ENCODE results near the gene MAPK10. TPM values are rescaled to one million over a fixed set of nuclear protein-coding genes. Genes with fewer than 3 reads are reported as not detected.

Gene MAPK10
- total and polyA plus RNA-seq, 2 experiments from 2014 or later: 3.6 to 8.1 TPM

DNA sequence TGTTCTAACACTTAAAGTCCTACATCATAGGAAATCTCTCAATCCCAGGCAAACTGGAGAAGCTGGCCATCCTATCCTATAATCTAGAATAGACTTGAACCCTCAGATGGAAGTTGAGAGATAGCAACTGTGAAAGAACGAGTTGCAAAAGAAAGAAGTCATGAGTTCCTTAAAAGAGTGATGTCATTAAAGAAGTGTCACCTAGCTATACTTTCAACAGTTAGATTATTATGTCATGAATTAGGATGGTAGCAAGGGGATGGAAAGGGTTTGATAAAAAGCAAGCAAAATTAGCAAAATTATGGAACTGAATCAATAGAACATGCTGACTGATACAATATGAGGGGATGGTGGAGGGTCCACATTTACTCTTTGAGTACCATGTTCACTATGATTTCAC lies 7.1 kb upstream of the MAPK10 start:
- H3K4me3 Mint-ChIP-seq: no peak overlapping the region
- no peaks in the 10 kb centered on the region for H3K79me2 ChIP-seq (replicated peaks; ENCODE audit: insufficient read depth)
- no peaks in the 10 kb centered on the region for H3K27me3 ChIP-seq (ENCODE audit: insufficient read depth)
- TF ChIP-seq JUNB (IDR thresholded peaks at IDR 0.05; ENCODE audit: unreplicated experiment) (no peak), STAT1 (IDR thresholded peaks at IDR 0.05; ENCODE audit: unreplicated experiment) (no peak)
- TF ChIP-seq, protein P1, sequence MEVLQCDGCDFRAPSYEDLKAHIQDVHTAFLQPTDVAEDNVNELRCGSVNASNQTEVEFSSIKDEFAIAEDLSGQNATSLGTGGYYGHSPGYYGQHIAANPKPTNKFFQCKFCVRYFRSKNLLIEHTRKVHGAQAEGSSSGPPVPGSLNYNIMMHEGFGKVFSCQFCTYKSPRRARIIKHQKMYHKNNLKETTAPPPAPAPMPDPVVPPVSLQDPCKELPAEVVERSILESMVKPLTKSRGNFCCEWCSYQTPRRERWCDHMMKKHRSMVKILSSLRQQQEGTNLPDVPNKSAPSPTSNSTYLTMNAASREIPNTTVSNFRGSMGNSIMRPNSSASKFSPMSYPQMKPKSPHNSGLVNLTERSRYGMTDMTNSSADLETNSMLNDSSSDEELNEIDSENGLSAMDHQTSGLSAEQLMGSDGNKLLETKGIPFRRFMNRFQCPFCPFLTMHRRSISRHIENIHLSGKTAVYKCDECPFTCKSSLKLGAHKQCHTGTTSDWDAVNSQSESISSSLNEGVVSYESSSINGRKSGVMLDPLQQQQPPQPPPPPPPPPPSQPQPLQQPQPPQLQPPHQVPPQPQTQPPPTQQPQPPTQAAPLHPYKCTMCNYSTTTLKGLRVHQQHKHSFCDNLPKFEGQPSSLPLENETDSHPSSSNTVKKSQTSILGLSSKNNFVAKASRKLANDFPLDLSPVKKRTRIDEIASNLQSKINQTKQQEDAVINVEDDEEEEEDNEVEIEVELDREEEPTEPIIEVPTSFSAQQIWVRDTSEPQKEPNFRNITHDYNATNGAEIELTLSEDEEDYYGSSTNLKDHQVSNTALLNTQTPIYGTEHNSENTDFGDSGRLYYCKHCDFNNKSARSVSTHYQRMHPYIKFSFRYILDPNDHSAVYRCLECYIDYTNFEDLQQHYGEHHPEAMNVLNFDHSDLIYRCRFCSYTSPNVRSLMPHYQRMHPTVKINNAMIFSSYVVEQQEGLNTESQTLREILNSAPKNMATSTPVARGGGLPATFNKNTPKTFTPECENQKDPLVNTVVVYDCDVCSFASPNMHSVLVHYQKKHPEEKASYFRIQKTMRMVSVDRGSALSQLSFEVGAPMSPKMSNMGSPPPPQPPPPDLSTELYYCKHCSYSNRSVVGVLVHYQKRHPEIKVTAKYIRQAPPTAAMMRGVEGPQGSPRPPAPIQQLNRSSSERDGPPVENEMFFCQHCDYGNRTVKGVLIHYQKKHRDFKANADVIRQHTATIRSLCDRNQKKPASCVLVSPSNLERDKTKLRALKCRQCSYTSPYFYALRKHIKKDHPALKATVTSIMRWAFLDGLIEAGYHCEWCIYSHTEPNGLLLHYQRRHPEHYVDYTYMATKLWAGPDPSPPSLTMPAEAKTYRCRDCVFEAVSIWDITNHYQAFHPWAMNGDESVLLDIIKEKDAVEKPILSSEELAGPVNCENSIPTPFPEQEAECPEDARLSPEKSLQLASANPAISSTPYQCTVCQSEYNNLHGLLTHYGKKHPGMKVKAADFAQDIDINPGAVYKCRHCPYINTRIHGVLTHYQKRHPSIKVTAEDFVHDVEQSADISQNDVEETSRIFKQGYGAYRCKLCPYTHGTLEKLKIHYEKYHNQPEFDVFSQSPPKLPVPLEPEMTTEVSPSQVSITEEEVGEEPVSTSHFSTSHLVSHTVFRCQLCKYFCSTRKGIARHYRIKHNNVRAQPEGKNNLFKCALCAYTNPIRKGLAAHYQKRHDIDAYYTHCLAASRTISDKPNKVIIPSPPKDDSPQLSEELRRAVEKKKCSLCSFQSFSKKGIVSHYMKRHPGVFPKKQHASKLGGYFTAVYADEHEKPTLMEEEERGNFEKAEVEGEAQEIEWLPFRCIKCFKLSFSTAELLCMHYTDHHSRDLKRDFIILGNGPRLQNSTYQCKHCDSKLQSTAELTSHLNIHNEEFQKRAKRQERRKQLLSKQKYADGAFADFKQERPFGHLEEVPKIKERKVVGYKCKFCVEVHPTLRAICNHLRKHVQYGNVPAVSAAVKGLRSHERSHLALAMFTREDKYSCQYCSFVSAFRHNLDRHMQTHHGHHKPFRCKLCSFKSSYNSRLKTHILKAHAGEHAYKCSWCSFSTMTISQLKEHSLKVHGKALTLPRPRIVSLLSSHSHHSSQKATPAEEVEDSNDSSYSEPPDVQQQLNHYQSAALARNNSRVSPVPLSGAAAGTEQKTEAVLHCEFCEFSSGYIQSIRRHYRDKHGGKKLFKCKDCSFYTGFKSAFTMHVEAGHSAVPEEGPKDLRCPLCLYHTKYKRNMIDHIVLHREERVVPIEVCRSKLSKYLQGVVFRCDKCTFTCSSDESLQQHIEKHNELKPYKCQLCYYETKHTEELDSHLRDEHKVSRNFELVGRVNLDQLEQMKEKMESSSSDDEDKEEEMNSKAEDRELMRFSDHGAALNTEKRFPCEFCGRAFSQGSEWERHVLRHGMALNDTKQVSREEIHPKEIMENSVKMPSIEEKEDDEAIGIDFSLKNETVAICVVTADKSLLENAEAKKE (CRISPR knock-in tag; IDR thresholded peaks at IDR 0.05): no peak
- no peaks in the 10 kb centered on the region for H3K36me3 ChIP-seq (ENCODE audit: insufficient read depth)
- H3K4me3 ChIP-seq: no peak overlapping the region
- DNase-seq (ENCODE audit: low spot score) (no peak), ATAC-seq (no peak)
- H3F3A ChIP-seq (replicated peaks; ENCODE audit: low read depth): no peaks in the 10 kb centered on the region
- no peaks in the 10 kb centered on the region for H4K20me1 ChIP-seq (replicated peaks; ENCODE audit: insufficient read depth)
- H3K9me2 ChIP-seq (ENCODE audit: insufficient read depth): no peaks in the 10 kb centered on the region
- H3K27ac ChIP-seq (ENCODE audit: low read depth): no peak overlapping the region
- H3K4me1 ChIP-seq (ENCODE audit: insufficient read depth): peaks cover 11% of the 10 kb centered on the region; the same call in 1 of the 2 replicates
- H3K4me1 Mint-ChIP-seq: peaks cover 4% of the 10 kb centered on the region; the same call in 1 of the 3 replicates
- peaks cover 10% of the 10 kb centered on the region for H3K36me3 Mint-ChIP-seq (ENCODE audit: low read depth)
- H2AFZ ChIP-seq: 0 out of 2 replicates have a peak overlapping the region, but pooled peaks have one; percentile 3
- H3K27ac Mint-ChIP-seq: no peak overlapping the region
- H3K27me3 Mint-ChIP-seq (ENCODE audit: insufficient read depth, low read depth, poor library complexity): no peaks in the 10 kb centered on the region
- no peak overlapping the region for H3K4me2 ChIP-seq
- peaks cover 10% of the 10 kb centered on the region for H3K9me3 Mint-ChIP-seq

DNA sequence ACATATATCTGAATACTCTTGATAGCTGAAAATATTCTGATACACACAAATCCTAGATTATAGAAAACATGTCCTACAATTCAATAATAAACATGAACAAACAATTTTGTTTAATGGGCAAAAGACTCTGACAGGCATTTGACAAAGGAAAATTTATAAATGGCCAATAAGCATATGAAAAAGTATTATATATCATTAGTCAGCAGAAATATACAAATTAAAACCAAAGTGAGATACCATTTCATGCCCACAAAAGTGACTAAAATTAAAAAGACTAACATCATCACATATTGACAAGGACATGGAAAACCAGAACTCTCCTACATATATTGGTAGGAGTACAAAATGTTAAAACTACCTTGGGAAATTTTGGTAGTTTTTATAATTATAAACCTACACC lies 2.7 kb upstream of the MAPK10 start:
- no peak overlapping the region for H3K27ac Mint-ChIP-seq
- Histone ChIP-seq H3K4me3 (no peak overlapping the region), H3K36me3 (ENCODE audit: insufficient read depth) (no peaks in the 10 kb centered on the region), H3K27ac (ENCODE audit: low read depth) (no peak overlapping the region), H3K79me2 (replicated peaks; ENCODE audit: insufficient read depth) (no peaks in the 10 kb centered on the region), H3F3A (replicated peaks; ENCODE audit: low read depth) (no peaks in the 10 kb centered on the region), H3K4me2 (no peak overlapping the region), H3K27me3 (ENCODE audit: insufficient read depth) (no peaks in the 10 kb centered on the region), H3K9me2 (ENCODE audit: insufficient read depth) (no peaks in the 10 kb centered on the region), H4K20me1 (replicated peaks; ENCODE audit: insufficient read depth) (no peaks in the 10 kb centered on the region), H3K4me1 (ENCODE audit: insufficient read depth) (peaks cover 29% of the 10 kb centered on the region), H2AFZ (no peak overlapping the region)
- no peak for ATAC-seq
- H3K4me3 Mint-ChIP-seq: no peak overlapping the region
- H3K9me3 Mint-ChIP-seq: 0 out of 3 replicates have a peak, but pooled peaks cover 2% of the 10 kb centered on the region
- H3K36me3 Mint-ChIP-seq (ENCODE audit: low read depth): 0 out of 3 replicates have a peak, but pooled peaks cover 2% of the 10 kb centered on the region
- no peak for DNase-seq (ENCODE audit: low spot score)
- no peaks in the 10 kb centered on the region for H3K27me3 Mint-ChIP-seq (ENCODE audit: insufficient read depth, low read depth, poor library complexity)
- peaks cover 36% of the 10 kb centered on the region for H3K4me1 Mint-ChIP-seq
- TF ChIP-seq, protein P2, sequence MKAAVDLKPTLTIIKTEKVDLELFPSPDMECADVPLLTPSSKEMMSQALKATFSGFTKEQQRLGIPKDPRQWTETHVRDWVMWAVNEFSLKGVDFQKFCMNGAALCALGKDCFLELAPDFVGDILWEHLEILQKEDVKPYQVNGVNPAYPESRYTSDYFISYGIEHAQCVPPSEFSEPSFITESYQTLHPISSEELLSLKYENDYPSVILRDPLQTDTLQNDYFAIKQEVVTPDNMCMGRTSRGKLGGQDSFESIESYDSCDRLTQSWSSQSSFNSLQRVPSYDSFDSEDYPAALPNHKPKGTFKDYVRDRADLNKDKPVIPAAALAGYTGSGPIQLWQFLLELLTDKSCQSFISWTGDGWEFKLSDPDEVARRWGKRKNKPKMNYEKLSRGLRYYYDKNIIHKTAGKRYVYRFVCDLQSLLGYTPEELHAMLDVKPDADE (IDR thresholded peaks at IDR 0.05): no peak
- no peak for TF ChIP-seq POLR2AphosphoS5 (IDR thresholded peaks at IDR 0.05; ENCODE audit: low read depth)
- TF ChIP-seq, protein P3, sequence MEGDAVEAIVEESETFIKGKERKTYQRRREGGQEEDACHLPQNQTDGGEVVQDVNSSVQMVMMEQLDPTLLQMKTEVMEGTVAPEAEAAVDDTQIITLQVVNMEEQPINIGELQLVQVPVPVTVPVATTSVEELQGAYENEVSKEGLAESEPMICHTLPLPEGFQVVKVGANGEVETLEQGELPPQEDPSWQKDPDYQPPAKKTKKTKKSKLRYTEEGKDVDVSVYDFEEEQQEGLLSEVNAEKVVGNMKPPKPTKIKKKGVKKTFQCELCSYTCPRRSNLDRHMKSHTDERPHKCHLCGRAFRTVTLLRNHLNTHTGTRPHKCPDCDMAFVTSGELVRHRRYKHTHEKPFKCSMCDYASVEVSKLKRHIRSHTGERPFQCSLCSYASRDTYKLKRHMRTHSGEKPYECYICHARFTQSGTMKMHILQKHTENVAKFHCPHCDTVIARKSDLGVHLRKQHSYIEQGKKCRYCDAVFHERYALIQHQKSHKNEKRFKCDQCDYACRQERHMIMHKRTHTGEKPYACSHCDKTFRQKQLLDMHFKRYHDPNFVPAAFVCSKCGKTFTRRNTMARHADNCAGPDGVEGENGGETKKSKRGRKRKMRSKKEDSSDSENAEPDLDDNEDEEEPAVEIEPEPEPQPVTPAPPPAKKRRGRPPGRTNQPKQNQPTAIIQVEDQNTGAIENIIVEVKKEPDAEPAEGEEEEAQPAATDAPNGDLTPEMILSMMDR (conservative IDR thresholded peaks at IDR 0.05; ENCODE audit: low read depth in 2 of 2): no peak

All from GM23338 (cell line).